Mucosa of stomach (tissue), 1 donor: ENCODE measurements around the gene GTF2H4.
A peak's percentile ranks its signal among the peaks of the same experiment; 100 is the strongest.

Experiments used
- H3K27me3 ChIP-seq: one replicate; pipeline ENCODE4 v1.7.0; 2013; ENCODE audit warnings: mild to moderate bottlenecking, low read length; ENCODE audit not compliant: control insufficient read depth, insufficient read depth
- H3K36me3 ChIP-seq: one replicate; pipeline ENCODE4 v1.7.0; 2013; ENCODE audit warnings: low read length; ENCODE audit not compliant: control insufficient read depth, insufficient read depth
- H3K4me1 ChIP-seq: one replicate; pipeline ENCODE4 v1.7.0; 2013; ENCODE audit warnings: mild to moderate bottlenecking, low read length; ENCODE audit not compliant: control insufficient read depth, insufficient read depth
- H3K4me3 ChIP-seq: one replicate; pipeline ENCODE4 v1.7.0; 2013; ENCODE audit warnings: low read length
- H3K9ac ChIP-seq: one replicate; pipeline ENCODE4 v1.7.0; 2013; ENCODE audit warnings: mild to moderate bottlenecking, low read length, moderate library complexity
- H3K9me3 ChIP-seq: one replicate; pipeline ENCODE4 v1.7.0; 2013; ENCODE audit warnings: mild to moderate bottlenecking, low read length, moderate library complexity; ENCODE audit not compliant: control insufficient read depth
- donor health status: Pancreatic carcinoma.

GTF2H4 gene

DNA sequence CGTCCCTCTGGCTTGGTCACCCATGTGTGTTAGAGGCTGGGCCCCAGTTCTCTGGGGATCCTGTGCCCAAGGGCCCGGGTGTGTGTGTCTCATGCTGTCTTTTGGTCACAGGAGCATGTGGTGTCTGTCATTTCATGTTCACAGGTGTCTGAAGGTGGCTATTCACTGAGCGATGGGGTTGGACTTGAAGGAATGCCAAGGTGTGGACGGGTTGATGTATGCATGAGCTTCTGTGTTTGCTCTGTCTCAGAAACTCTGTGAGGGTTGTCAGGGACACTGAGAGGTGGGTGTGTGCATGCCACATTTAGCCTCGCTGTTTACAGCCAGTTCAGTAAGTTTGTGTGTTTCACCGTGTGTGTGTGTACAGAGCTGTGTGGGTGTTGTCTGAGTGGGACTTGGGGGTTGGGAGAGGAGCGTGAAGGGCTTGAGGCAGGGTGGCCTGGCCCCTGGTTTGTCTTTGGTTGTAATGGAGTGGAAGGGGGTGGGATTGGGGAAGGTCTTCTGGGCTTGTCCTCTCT lies 22.5 kb upstream of the GTF2H4 start:
- peak overlapping the region; percentile 85 for H3K9ac ChIP-seq
- peak overlapping the region; percentile 85 for H3K4me3 ChIP-seq
- H3K27me3 ChIP-seq, result no peaks in the 10 kb centered on the region
- H3K9me3 ChIP-seq, result no peaks in the 10 kb centered on the region
- peaks cover 46% of the 10 kb centered on the region for H3K4me1 ChIP-seq
- peaks cover 9% of the 10 kb centered on the region for H3K36me3 ChIP-seq

DNA sequence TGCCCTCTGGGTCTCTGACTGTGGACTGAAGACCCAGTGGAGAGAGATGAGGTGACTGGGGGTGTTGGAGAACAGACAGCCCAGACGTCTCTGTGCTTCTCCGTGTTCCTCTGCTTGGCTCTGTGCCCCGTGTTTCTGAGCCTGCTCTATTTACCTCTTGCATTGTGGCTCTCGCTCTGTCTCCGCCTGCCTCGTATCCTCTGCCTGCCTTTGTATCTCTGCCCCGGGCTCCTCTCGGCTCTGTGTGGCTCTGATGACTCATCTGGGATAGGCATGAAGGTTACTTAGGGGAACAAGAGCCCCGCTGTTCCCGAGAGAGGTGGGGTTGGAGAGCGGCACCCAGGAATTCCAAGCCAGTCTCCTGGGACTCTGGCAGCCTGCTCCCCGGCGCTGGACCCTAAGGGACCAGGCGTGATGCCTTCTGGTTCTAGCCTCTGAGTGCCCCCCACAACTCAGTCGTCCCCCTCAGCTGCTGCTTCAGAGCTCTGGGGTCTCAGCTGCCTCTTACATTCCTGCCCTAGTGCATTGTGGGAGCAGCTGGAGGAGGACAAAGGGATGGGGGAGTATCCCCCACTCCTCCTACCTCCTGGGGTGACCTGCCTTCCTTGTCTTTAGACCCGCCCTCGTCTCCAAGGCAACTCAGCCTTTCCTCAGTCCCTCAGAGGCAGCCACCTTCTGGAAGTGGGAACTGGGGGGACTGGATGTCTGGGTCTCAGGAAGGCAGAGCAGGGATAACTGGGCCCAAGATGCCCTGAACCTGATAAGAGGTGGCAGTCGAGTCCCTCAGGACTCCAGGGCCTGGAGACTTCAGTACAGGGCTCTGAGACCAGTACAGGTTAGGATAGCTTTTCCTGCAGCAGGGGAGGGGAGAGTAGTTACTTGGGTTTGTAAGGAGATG lies 21.8 kb upstream of the GTF2H4 start:
- Histone ChIP-seq H3K27me3 (no peaks in the 10 kb centered on the region), H3K4me1 (peaks cover 46% of the 10 kb centered on the region), H3K4me3 (peak overlapping the region; percentile 85), H3K9me3 (no peaks in the 10 kb centered on the region), H3K36me3 (peaks cover 15% of the 10 kb centered on the region), H3K9ac (peak overlapping the region; percentile 85)

DNA sequence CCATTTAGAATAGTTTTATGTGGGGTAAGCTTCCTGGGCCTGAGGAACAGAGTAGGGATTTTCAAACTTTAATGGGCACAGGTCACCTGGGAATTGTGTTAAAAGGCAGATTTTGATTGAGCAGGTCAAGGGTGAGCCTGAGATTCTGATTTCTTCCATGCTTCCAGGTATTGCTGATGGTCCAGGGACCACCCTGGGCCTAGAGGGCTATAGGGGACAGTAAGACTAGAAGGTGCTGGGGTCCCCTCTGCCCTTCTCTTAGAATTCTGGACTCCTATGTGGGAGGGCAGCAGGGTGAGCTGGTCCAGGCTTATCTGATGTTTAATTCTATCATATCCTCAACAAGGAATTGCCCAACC lies 21.1 kb upstream of the GTF2H4 start:
- Histone ChIP-seq H3K36me3 (peaks cover 22% of the 10 kb centered on the region), H3K4me1 (peaks cover 41% of the 10 kb centered on the region), H3K9me3 (no peaks in the 10 kb centered on the region), H3K27me3 (no peaks in the 10 kb centered on the region), H3K4me3 (no peak overlapping the region), H3K9ac (peak overlapping the region; percentile 85)

DNA sequence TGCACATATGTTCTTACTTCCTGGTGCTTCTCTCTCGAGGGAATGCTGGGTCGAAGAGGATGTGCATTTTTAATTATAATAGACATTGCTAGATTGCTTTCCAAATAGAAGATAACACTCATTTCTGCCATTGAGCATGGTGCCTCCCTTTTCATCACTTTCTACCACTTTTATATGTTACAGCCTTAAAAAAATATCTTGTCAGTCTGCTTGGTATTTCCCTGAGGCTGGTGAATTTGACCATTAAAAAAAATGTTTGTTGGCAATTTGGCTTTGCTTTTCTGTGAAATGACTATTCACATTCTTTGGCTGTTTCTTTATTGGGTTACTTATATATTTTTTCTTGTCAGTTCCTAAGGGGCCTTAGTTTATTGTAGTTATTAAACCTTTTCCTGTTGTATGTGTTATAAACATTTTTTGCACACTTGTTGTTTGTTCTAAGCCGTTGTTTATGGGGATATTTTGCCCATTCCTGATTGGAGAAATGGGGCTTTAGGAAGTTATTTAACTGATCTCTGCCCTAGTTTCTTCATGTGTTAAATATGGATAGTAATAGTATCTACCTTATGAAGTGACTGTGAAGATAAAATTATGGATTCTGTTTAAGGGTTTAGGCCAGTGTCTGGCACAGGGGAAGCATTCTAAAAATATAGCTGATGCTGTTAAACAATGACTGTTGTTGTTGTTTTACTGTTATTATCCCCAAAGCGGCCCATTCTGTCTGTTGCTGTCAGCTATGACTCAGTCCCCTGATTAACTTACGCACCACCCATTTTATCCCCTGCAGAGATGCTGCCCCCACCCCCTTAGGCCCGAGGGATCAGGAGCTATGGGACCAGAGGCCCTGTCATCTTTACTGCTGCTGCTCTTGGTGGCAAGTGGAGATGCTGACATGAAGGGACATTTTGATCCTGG lies 19.8 kb upstream of the GTF2H4 start:
- no peaks in the 10 kb centered on the region for H3K9me3 ChIP-seq
- H3K4me3 ChIP-seq, result no peak overlapping the region
- peaks cover 33% of the 10 kb centered on the region for H3K4me1 ChIP-seq
- no peak overlapping the region for H3K9ac ChIP-seq
- peaks cover 34% of the 10 kb centered on the region for H3K36me3 ChIP-seq
- H3K27me3 ChIP-seq, result no peaks in the 10 kb centered on the region

DNA sequence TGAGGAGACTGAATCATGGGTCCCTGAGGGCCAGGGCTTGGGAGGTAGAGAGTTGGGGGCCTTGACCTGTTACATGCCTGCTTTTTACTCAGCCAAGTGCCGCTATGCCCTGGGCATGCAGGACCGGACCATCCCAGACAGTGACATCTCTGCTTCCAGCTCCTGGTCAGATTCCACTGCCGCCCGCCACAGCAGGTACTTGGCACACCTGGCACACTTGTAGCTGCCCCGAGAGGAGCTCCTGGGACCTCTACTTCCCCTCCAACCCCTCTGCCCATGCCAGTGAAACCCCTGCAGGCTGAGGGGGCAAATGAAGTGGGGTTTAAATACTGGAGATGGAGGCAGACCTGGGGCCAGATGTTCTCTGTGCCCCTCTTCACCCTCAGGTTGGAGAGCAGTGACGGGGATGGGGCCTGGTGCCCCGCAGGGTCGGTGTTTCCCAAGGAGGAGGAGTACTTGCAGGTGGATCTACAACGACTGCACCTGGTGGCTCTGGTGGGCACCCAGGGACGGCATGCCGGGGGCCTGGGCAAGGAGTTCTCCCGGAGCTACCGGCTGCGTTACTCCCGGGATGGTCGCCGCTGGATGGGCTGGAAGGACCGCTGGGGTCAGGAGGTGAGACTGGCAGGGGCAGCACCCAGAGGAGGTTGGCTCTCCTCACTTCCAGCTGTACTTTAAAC lies 19.1 kb upstream of the GTF2H4 start:
- Histone ChIP-seq H3K4me3 (no peak overlapping the region), H3K27me3 (no peaks in the 10 kb centered on the region), H3K4me1 (peaks cover 33% of the 10 kb centered on the region), H3K9me3 (no peaks in the 10 kb centered on the region), H3K36me3 (peaks cover 41% of the 10 kb centered on the region), H3K9ac (no peak overlapping the region)

DNA sequence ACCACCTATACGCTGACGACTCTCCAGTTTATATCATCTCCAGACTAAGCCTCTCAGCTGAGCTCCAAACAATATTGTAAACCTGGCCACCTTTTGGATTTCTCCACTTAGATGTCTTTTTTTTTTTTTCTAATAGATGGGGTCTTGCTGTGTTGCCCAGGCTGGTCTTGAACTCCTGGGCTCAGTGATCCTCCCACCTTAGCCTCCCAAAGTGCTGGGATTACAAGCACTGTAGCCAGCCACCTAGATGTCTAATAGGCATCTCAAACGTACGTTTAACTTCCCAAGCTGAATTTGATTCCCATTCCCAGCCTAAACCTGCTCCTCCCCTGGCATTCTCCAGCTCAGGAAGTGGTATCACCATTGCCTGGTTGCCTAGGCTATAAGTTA lies 18.5 kb upstream of the GTF2H4 start:
- no peak overlapping the region for H3K9ac ChIP-seq
- no peaks in the 10 kb centered on the region for H3K9me3 ChIP-seq
- peaks cover 33% of the 10 kb centered on the region for H3K4me1 ChIP-seq
- peaks cover 46% of the 10 kb centered on the region for H3K36me3 ChIP-seq
- no peaks in the 10 kb centered on the region for H3K27me3 ChIP-seq
- H3K4me3 ChIP-seq, result no peak overlapping the region

DNA sequence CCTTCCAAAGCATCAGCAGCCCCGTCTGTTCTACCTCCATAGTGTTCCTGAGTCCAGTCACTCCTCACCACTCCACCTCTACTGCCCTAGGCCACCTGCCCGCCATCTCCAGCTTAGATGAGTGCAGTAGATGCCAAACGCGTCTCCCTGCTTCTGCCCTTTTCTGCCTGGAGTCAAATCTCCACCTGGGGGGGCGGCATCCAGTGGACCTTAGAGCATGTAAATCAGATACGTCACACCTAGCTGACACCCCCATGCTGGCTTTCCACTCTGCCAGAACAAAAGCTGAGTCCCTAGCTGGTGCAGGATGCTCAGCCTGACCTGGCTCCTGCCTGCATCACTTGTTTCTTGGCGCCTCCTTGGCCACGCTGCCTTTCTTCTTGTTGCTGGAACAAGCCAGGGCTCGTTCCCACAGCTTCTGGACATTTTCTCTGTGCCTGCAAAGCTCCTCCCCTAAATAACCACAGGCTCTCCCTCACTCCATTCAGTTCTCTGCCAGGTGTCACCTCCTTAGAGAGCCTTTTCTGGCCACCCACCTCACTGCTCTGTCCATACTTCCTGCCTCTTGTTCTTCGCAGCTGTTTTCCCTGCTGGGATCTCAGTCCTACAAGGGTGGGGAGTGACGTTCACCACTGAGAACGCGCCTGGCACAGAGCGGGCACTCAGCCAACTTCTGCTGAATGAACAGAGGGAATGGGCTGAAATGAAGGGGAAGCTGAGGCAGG lies 17.9 kb upstream of the GTF2H4 start:
- H3K36me3 ChIP-seq, result peaks cover 46% of the 10 kb centered on the region
- no peak overlapping the region for H3K9ac ChIP-seq

DNA sequence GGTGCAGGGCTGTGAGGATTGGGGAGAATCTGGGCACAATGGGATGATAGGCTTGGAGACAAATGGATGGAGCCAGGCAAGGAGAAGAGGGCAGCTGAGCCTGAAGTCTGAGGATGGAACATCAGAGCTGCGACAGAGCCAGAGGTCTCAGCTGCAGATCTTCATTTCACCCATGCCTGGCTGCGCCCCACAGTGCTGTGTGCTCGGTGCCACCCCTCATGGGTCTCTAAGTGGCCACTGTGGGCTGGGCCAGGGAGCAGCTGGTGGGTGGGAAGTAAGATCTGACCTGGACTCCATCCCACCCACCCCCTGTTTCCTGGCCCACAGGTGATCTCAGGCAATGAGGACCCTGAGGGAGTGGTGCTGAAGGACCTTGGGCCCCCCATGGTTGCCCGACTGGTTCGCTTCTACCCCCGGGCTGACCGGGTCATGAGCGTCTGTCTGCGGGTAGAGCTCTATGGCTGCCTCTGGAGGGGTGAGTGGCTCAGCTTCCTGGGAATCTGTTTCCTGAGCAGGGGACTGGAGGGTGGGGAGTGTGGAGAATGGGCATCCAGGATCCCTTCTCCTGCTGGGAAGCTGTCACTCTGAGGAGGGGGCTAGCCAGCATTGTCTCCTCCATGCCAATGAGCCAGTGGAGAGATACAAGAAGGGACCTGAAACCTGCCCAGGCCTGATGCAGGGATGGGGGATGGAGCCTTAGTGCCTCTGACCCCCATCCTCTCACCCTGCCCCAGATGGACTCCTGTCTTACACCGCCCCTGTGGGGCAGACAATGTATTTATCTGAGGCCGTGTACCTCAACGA lies 17.2 kb upstream of the GTF2H4 start:
- no peaks in the 10 kb centered on the region for H3K9me3 ChIP-seq
- no peak overlapping the region for H3K4me3 ChIP-seq
- no peaks in the 10 kb centered on the region for H3K27me3 ChIP-seq
- H3K4me1 ChIP-seq, result peaks cover 21% of the 10 kb centered on the region
- H3K9ac ChIP-seq, result no peak overlapping the region
- peaks cover 46% of the 10 kb centered on the region for H3K36me3 ChIP-seq

More for the DNA sequence above, 17.9 kb upstream of the GTF2H4 start:
- no peaks in the 10 kb centered on the region for H3K9me3 ChIP-seq
- H3K27me3 ChIP-seq, result no peaks in the 10 kb centered on the region
- no peak overlapping the region for H3K4me3 ChIP-seq
- H3K4me1 ChIP-seq, result peaks cover 29% of the 10 kb centered on the region

DNA sequence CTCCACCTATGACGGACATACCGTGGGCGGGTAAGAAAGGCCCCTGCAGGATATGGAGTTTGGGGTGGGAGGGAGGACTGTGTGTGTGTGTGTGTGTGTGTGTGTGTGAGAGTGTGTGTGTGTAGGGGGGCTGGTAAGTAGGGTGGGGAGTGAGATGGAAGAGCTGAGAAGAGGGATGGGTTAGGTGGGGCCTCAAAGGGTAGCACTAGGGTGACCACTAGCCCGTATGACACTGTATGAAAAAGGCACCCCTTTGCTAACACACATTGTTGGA lies 16.6 kb upstream of the GTF2H4 start:
- H3K36me3 ChIP-seq, result peaks cover 46% of the 10 kb centered on the region
- no peak overlapping the region for H3K9ac ChIP-seq

DNA sequence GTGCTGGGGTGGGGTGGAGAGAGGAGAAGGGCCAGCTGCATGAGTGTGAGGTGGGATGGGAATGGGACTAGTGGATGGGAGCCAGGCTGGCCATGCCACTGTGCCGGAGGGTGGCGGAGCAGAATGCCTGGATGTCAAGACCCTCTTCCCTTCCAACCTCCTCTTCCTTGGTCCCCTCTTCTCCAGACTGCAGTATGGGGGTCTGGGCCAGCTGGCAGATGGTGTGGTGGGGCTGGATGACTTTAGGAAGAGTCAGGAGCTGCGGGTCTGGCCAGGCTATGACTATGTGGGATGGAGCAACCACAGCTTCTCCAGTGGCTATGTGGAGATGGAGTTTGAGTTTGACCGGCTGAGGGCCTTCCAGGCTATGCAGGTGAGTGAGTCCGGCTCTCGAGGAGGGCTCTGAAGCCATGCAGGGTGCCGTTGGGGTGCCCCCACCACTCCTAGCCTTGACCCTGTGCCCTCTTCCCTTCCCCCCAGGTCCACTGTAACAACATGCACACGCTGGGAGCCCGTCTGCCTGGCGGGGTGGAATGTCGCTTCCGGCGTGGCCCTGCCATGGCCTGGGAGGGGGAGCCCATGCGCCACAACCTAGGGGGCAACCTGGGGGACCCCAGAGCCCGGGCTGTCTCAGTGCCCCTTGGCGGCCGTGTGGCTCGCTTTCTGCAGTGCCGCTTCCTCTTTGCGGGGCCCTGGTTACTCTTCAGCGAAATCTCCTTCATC lies 16.0 kb upstream of the GTF2H4 start:
- Histone ChIP-seq H3K36me3 (peaks cover 46% of the 10 kb centered on the region), H3K4me3 (no peak overlapping the region), H3K9me3 (no peaks in the 10 kb centered on the region), H3K4me1 (peaks cover 10% of the 10 kb centered on the region), H3K27me3 (no peaks in the 10 kb centered on the region), H3K9ac (no peak overlapping the region)

More for the DNA sequence above, 16.6 kb upstream of the GTF2H4 start:
- Histone ChIP-seq H3K9me3 (no peaks in the 10 kb centered on the region), H3K4me3 (no peak overlapping the region), H3K27me3 (no peaks in the 10 kb centered on the region), H3K4me1 (peaks cover 15% of the 10 kb centered on the region)
